GM12878 (cell line): ENCODE results near the gene STXBP4. TPM values are rescaled to one million over a fixed set of nuclear protein-coding genes. Genes with fewer than 3 reads are reported as not detected.

Experiments used
- ATAC-seq: fragments of 200-7000 bp; cut with Tn5 transposase; 3 replicates; pipeline ENCODE4 v1.9.1; 2020; ENCODE audit warnings: mild to moderate bottlenecking, moderate library complexity
- BruUV-seq: library from RNA; stranded (reverse); fragments of 400-500 nt; replicated peaks from 2 replicates; lab custom pipeline; 2021; lab: Mats Ljungman, UMichigan
- CTCF ChIA-PET: fragments of 300-600 bp; sonication (Branson Sonifier 250); formaldehyde crosslinking; extraction: SDS; loops from one replicate; lab custom pipeline; 2021; ENCODE audit warnings: inconsistent platforms; lab: Yijun Ruan, JAX
- POLR2A ChIA-PET: fragments of 350-600 bp; formaldehyde crosslinking; extraction: SDS; loops from one replicate; lab custom pipeline; 2021; ENCODE audit warnings: inconsistent platforms; lab: Charles Lee
- RAD21 ChIA-PET: fragments of 300-600 bp; sonication (Branson Sonifier 250); formaldehyde crosslinking; loops from one replicate; lab custom pipeline; 2023; ENCODE audit warnings: antibody characterized with exemption; ENCODE audit not compliant: unreplicated experiment; lab: Charles Lee
- SMC1A ChIA-PET: fragments of 300-600 bp; sonication (Branson Sonifier 250); formaldehyde crosslinking; loops from one replicate; lab custom pipeline; 2023; ENCODE audit not compliant: unreplicated experiment, uncharacterized antibody; lab: Charles Lee
- DNase-seq: peaks from one replicate; pipeline ENCODE4 v3.0.0-alpha.2; 2011; ENCODE audit warnings: low read depth, low spot score
- FAIRE-seq: peaks from 3 replicates; lab custom pipeline; 2011; peaks lifted over from hg19 to GRCh38; lab: Jason Lieb, UNC
- H2AFZ ChIP-seq: 2 replicates; pipeline ENCODE4 v1.6.0; 2011; ENCODE audit warnings: low read depth, low read length, control low read depth; ENCODE audit not compliant: control insufficient read depth
- H3K27ac ChIP-seq: 2 replicates; pipeline ENCODE4 v1.5.1; 2011; ENCODE audit warnings: control low read depth; ENCODE audit not compliant: control insufficient read depth, insufficient read depth
- H3K27me3 ChIP-seq, 2 experiments: replicated peaks in 1 of 2; 2 replicates each; pipeline versions ENCODE4 v1.6.0 to v1.6.1; 2011; ENCODE audit warnings: low read length in 1 of 2; ENCODE audit not compliant: control insufficient read depth in 2 of 2, insufficient read depth in 2 of 2
- H3K36me3 ChIP-seq, 2 experiments: 2 replicates each; pipeline ENCODE4 v1.5.1; 2011; ENCODE audit warnings: low read length in 1 of 2; ENCODE audit not compliant: control insufficient read depth in 2 of 2, insufficient read depth in 2 of 2
- H3K4me1 ChIP-seq: 2 replicates; pipeline ENCODE4 v1.6.1; 2011; ENCODE audit warnings: mild to moderate bottlenecking, low read length, moderate library complexity, mixed read lengths; ENCODE audit not compliant: control insufficient read depth, insufficient read depth
- H3K4me2 ChIP-seq: 2 replicates; pipeline ENCODE4 v1.6.0; 2011; ENCODE audit warnings: control low read depth; ENCODE audit not compliant: control insufficient read depth, insufficient read depth
- H3K4me3 ChIP-seq: fragments of 200-600 bp; sonication (generic); 2 replicates; pipeline ENCODE4 v1.5.1; 2016
- H3K79me2 ChIP-seq: 2 replicates; pipeline ENCODE4 v1.6.0; 2011; ENCODE audit warnings: low read length; ENCODE audit not compliant: control insufficient read depth, insufficient read depth
- H3K9ac ChIP-seq: 2 replicates; pipeline ENCODE4 v1.8.0; 2011; ENCODE audit warnings: low read length, control low read depth, mixed read lengths; ENCODE audit not compliant: control insufficient read depth, insufficient read depth
- H3K9me3 ChIP-seq: replicated peaks from 3 replicates; pipeline ENCODE4 v1.5.1; 2011; ENCODE audit warnings: mild to moderate bottlenecking, low read length; ENCODE audit not compliant: control insufficient read depth, insufficient read depth
- H4K20me1 ChIP-seq: 2 replicates; pipeline ENCODE4 v1.6.0; 2011; ENCODE audit not compliant: control insufficient read depth, insufficient read depth
- BCL3 ChIP-seq: IDR thresholded peaks from 2 replicates; pipeline ENCODE4 v1.6.1; 2011; ENCODE audit warnings: borderline replicate concordance, low read depth, mild to moderate bottlenecking, moderate library complexity, low read length; ENCODE audit not compliant: insufficient read depth, poor library complexity, severe bottlenecking
- BMI1 ChIP-seq: fragments of 450-650 bp; IDR thresholded peaks from 2 replicates; pipeline ENCODE4 v1.6.1; 2016; ENCODE audit warnings: mild to moderate bottlenecking, moderate library complexity, borderline replicate concordance
- GABPA ChIP-seq: IDR thresholded peaks from 2 replicates; pipeline ENCODE4 v1.6.1; 2014; ENCODE audit warnings: antibody characterized with exemption, low read depth, mild to moderate bottlenecking, inconsistent platforms
- RBBP5 ChIP-seq: fragments of 200-600 bp; sonication (generic); conservative IDR thresholded peaks from 2 replicates; pipeline ENCODE4 v1.6.1; 2016
- RFX5 ChIP-seq: IDR thresholded peaks from 2 replicates; pipeline ENCODE4 v1.6.1; 2011; ENCODE audit warnings: low read depth, low read length, improper control_type of control experiment
- RUNX3 ChIP-seq: IDR thresholded peaks from 2 replicates; pipeline ENCODE4 v1.6.1; 2012; ENCODE audit warnings: low read length, inconsistent platforms
- SPI1 ChIP-seq: IDR thresholded peaks from 2 replicates; pipeline ENCODE4 v1.6.1; 2011; ENCODE audit warnings: low read depth, mild to moderate bottlenecking, low read length, moderate library complexity, borderline replicate concordance; ENCODE audit not compliant: insufficient read depth
- USF1 ChIP-seq: IDR thresholded peaks from 2 replicates; pipeline ENCODE4 v1.6.1; 2011; ENCODE audit warnings: borderline replicate concordance, low read depth, mild to moderate bottlenecking, moderate library complexity, mixed read lengths, low read length; ENCODE audit not compliant: insufficient read depth; ENCODE audit errors: extremely low read length
- ZBTB40 ChIP-seq: fragments of 450-650 bp; IDR thresholded peaks from 2 replicates; pipeline ENCODE4 v1.6.1; 2016; ENCODE audit warnings: mild to moderate bottlenecking, moderate library complexity, borderline replicate concordance
- ZNF687 ChIP-seq: fragments of 450-650 bp; IDR thresholded peaks from 2 replicates; pipeline ENCODE4 v1.6.1; 2017; ENCODE audit warnings: mild to moderate bottlenecking, moderate library complexity
- WGBS: methylation state at CpG from one replicate; pipeline ENCODE4 v1.1.6; 2016; ENCODE audit warnings: low lambda C conversion rate; ENCODE audit not compliant: insufficient replicate concordance, insufficient coverage; ENCODE audit errors: missing lambda C conversion rate; 5-methylcytosine and 5-hydroxymethylcytosine counted together
- in situ Hi-C: fragments of 300-500 bp; cut with MboI; formaldehyde crosslinking; loops from 9 replicates; pipeline ENCODE4 v1.14.3; 2018; ENCODE audit warnings: mixed read lengths
- intact Hi-C: fragments of 100-400 bp; cut with micrococcal nuclease; formaldehyde crosslinking; loops from one replicate; pipeline ENCODE4 v1.14.2; 2022; ENCODE audit not compliant: unreplicated experiment
- polyA plus RNA-seq, 11 experiments: library from polyadenylated mRNA; depleted of rRNA in 4 of 11; unstranded in 6 of 11; stranded (reverse) in 5 of 11; fragments of >200 nt; fragmentation: Nextera tagmentation in 4 of 11; fragmentation: Illumina TruSeq in 1 of 11; extraction: Ambion mirVana in 4 of 11; extraction: Trizol in 1 of 11; gene quantifications; 1 replicate in 1 of 11; 2 replicates in 10 of 11; pipeline versions ENCODE4 v1.2.1 to v1.2.3, GENCODE V29; 2011 to 2016; ENCODE audit warnings: inconsistent platforms in 2 of 11, missing spikeins in 2 of 11, low read depth in 1 of 11
- total RNA-seq, 4 experiments: library from RNA; depleted of rRNA in 3 of 4; stranded (reverse); fragments of >200 nt in 3 of 4; fragmentation: Illumina TruSeq in 1 of 4; extraction: Trizol in 1 of 4; gene quantifications; 2 replicates each; pipeline versions ENCODE4 v1.2.1 to v1.2.3, GENCODE V29; 2013 to 2021

STXBP4 gene
- total and polyA plus RNA-seq, 10 of the 15 experiments (the other 5 are each of a cell fraction or from before 2014, with no cell fraction given) = 4.3 to 11.0 (median 6.7) TPM

- no peak for TF ChIP-seq ZNF687
Observed at GRCh38 chr17:55215711-55216110, 247.1 kb downstream of the STXBP4 start (continued).

- ChIA-PET SMC1A (interaction anchor here (0.6 kb wide), 1 partner anchor 71 kb away, joined by 3 read pairs; no protein-coding TSS in a partner anchor), POLR2A (no interaction called here), CTCF (no interaction called here), RAD21 (no interaction called here)
- Histone ChIP-seq H2AFZ (no peak overlapping the region), H3K79me2 (no peaks in the 10 kb centered on the region), H3K9me3 (no peaks in the 10 kb centered on the region), H3K4me2 (no peak overlapping the region), H3K27ac (no peak overlapping the region), H3K4me1 (no peaks in the 10 kb centered on the region), H3K36me3 (no peaks in the 10 kb centered on the region), H3K27me3 (no peaks in the 10 kb centered on the region; a peak in 1 of 4 replicates), H3K9ac (no peak overlapping the region), H3K4me3 (no peak overlapping the region), H4K20me1 (no peaks in the 10 kb centered on the region)
- ATAC-seq (no peak), DNase-seq (no peak), FAIRE-seq (no peak)
- no TSS peak for BruUV-seq
- in situ Hi-C loops (no loop called here), intact Hi-C loops (no loop called here)
- WGBS = 25% methylated on average over 3 of the region's 3 CpGs
- no peak for TF ChIP-seq BCL3
- no peak for TF ChIP-seq USF1
- TF ChIP-seq GABPA = no peak
- no peak for TF ChIP-seq RFX5
- no peak for TF ChIP-seq ZBTB40
- TF ChIP-seq BMI1 = no peak
- no peak for TF ChIP-seq RBBP5
- no peak for TF ChIP-seq RUNX3
- no peak for TF ChIP-seq SPI1
Observed at GRCh38 chr17:55216888-55217287, 248.3 kb downstream of the STXBP4 start.
